Breast epithelium (tissue), 4 donors: ENCODE results near the gene MSX1. TPM values are rescaled to one million over a fixed set of nuclear protein-coding genes. Genes with fewer than 3 reads are reported as not detected.

Experiments
- DNase-seq, 2 donors: peaks; one replicate each; pipeline ENCODE4 v3.0.0-alpha.2; 2019; ENCODE audit warnings: low spot score in 2 of 2
- H3K27ac ChIP-seq, 2 donors: fragments of 200-600 bp; sonication (generic) in 1 of 2; one replicate each; pipeline ENCODE4 v1.5.1; 2016 to 2019; ENCODE audit warnings: mild to moderate bottlenecking in 1 of 2
- H3K27me3 ChIP-seq, 2 donors: fragments of 200-600 bp; sonication (generic) in 1 of 2; one replicate each; pipeline versions ENCODE4 v1.5.1 to v1.6.0; 2017 to 2019; ENCODE audit warnings: control low read depth in 1 of 2, mild to moderate bottlenecking in 1 of 2
- H3K36me3 ChIP-seq: fragments of 200-600 bp; one replicate; pipeline ENCODE4 v1.5.1; 2019
- H3K4me1 ChIP-seq, 2 donors: fragments of 200-600 bp; sonication (generic); one replicate each; pipeline ENCODE4 v1.5.1; 2016 to 2019; ENCODE audit warnings: control low read depth in 1 of 2
- H3K4me3 ChIP-seq, 3 donors: fragments of 200-600 bp; sonication (generic); 1 replicate in 2 of 3; 2 replicates in 1 of 3; pipeline ENCODE4 v1.5.1; 2016 to 2019; ENCODE audit warnings: mild to moderate bottlenecking in 3 of 3, moderate library complexity in 2 of 3
- H3K9me3 ChIP-seq, 2 donors: fragments of 200-600 bp; sonication (generic) in 1 of 2; one replicate each; pipeline ENCODE4 v1.5.1; 2016 to 2019; ENCODE audit warnings: control low read depth in 1 of 2
- POLR2A ChIP-seq: fragments of 450-650 bp; IDR thresholded peaks from one replicate; pipeline ENCODE4 v1.6.1; 2016; ENCODE audit warnings: antibody characterized with exemption, mild to moderate bottlenecking, moderate library complexity
- POLR2AphosphoS5 ChIP-seq, 3 donors: sonication (generic); formaldehyde crosslinking; IDR thresholded peaks; one replicate each; pipeline ENCODE4 v1.6.1; 2017; ENCODE audit warnings: antibody characterized with exemption in 3 of 3
- intact Hi-C: fragments of 100-400 bp; cut with DNase I; formaldehyde crosslinking; loops from one replicate; pipeline ENCODE4 v1.15.1; 2023; ENCODE audit warnings: low total_unique reads
- total RNA-seq, 3 donors: library from RNA; depleted of rRNA; stranded (reverse); fragments of >200 nt; gene quantifications; one replicate each; pipeline ENCODE4 v1.1.0, GENCODE V29; 2016
- TF ChIP-seq, protein P1 (sequence below), 3 donors: fragments of 450-650 bp; IDR thresholded peaks; one replicate each; pipeline ENCODE4 v1.5.1; 2016 to 2017; ENCODE audit warnings: antibody characterized with exemption in 3 of 3, mild to moderate bottlenecking in 3 of 3, moderate library complexity in 3 of 3

MSX1 gene
- total RNA-seq, 3 donors from 2014 or later, result 5.4 to 17.9 (median 8.5) TPM

- TF ChIP-seq POLR2AphosphoS5 (IDR thresholded peaks at IDR 0.05) (no peak), POLR2A (no peak)
- TF ChIP-seq, protein P1, sequence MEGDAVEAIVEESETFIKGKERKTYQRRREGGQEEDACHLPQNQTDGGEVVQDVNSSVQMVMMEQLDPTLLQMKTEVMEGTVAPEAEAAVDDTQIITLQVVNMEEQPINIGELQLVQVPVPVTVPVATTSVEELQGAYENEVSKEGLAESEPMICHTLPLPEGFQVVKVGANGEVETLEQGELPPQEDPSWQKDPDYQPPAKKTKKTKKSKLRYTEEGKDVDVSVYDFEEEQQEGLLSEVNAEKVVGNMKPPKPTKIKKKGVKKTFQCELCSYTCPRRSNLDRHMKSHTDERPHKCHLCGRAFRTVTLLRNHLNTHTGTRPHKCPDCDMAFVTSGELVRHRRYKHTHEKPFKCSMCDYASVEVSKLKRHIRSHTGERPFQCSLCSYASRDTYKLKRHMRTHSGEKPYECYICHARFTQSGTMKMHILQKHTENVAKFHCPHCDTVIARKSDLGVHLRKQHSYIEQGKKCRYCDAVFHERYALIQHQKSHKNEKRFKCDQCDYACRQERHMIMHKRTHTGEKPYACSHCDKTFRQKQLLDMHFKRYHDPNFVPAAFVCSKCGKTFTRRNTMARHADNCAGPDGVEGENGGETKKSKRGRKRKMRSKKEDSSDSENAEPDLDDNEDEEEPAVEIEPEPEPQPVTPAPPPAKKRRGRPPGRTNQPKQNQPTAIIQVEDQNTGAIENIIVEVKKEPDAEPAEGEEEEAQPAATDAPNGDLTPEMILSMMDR (IDR thresholded peaks at IDR 0.05), result no peak
- Histone ChIP-seq H3K27me3 (peaks cover 0 to 59% of the 10 kb centered on the region in 2 donors), H3K36me3 (no peaks in the 10 kb centered on the region), H3K4me3 (peak overlapping the region; percentile 69 to 92 (median 89)), H3K9me3 (no peaks in the 10 kb centered on the region), H3K4me1 (peaks cover 0 to 3% of the 10 kb centered on the region in 2 donors), H3K27ac (no peak overlapping the region)
- DNase-seq, result no peak
- intact Hi-C loops, result no loop called here
Measured at GRCh38 chr4:4861390-4862018, 2.0 kb downstream of the MSX1 start.

DNA sequence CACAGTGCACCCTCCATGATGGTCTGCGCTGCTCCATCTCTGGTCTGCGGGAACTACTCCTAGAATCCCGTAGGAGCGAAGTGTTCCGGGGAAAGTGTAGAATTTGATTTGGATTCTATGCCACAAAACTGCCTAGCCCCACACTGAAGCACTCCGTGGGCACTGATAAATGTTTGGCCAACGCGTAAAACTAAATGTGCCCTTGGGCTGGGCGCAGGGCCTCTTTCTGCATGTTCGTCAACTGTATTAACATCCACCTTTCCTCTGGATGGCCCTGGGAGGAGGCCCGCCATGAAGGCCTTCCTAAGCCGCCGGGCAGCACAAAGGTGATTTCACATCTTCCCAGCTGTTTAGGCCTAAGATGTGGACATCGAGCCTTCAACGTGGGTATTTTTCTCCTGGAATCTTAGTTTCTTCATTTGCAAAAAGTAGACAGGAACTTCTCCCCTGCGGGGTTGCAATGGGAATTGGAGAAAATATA, 2.6 kb downstream of the MSX1 start:
- peaks cover 0 to 59% of the 10 kb centered on the region in 2 donors for H3K27me3 ChIP-seq

GRCh38 chr4:4862665-4863482, 3.4 kb downstream of the MSX1 start:
- intact Hi-C loops, result no loop called here
- no peak for TF ChIP-seq POLR2AphosphoS5 (IDR thresholded peaks at IDR 0.05)
- no peak for TF ChIP-seq POLR2A
- TF ChIP-seq, protein P1 (IDR thresholded peaks at IDR 0.05), result no peak
- Histone ChIP-seq H3K27me3 (peaks cover 0 to 59% of the 10 kb centered on the region in 2 donors), H3K4me1 (peaks cover 0 to 9% of the 10 kb centered on the region in 2 donors), H3K27ac (no peak overlapping the region), H3K4me3 (no peak overlapping the region), H3K36me3 (no peaks in the 10 kb centered on the region), H3K9me3 (no peaks in the 10 kb centered on the region)
- no peak for DNase-seq

More for the DNA sequence above, 2.6 kb downstream of the MSX1 start:
- DNase-seq, result no peak
- Histone ChIP-seq H3K36me3 (no peaks in the 10 kb centered on the region), H3K9me3 (no peaks in the 10 kb centered on the region), H3K27ac (no peak overlapping the region), H3K4me1 (peaks cover 0 to 9% of the 10 kb centered on the region in 2 donors), H3K4me3 (no peak overlapping the region)
- TF ChIP-seq POLR2A, result no peak
- no peak for TF ChIP-seq POLR2AphosphoS5 (IDR thresholded peaks at IDR 0.05)
- TF ChIP-seq, protein P1 (IDR thresholded peaks at IDR 0.05), result no peak
- intact Hi-C loops, result no loop called here

DNA sequence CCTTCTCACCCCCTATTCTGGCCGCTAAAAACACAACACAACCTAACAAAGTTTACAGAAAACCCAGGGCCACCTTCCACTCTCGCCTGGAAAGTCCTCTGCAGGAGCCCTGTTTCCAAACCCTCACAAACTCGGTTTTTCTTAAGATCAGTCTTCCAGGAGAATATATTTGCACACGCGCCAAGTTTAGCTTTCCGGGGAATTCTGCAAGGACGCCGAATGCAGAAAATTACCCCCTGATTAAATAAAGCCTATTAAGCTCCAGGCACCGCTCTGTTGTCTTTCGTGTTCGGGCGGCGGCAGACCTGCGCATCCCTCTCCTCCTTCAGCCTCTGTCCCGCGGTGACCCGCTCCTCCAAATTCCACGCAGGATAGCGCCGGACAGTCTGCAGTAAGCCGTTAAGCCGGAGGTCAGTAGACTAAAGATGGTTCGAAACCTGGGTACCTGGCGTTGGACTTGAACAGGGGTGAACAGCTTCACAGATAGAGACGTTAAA, 5.0 kb downstream of the MSX1 start:
- intact Hi-C loops, result no loop called here
- no peak for TF ChIP-seq POLR2A
- TF ChIP-seq, protein P1 (IDR thresholded peaks at IDR 0.05), result no peak
- no peak for TF ChIP-seq POLR2AphosphoS5 (IDR thresholded peaks at IDR 0.05)
- no peak overlapping the region for H3K27ac ChIP-seq
- no peaks in the 10 kb centered on the region for H3K9me3 ChIP-seq
- DNase-seq, result no peak
- no peak overlapping the region for H3K4me3 ChIP-seq
- H3K36me3 ChIP-seq, result no peaks in the 10 kb centered on the region
- peaks cover 3 to 68% of the 10 kb centered on the region in 2 donors for H3K27me3 ChIP-seq
- H3K4me1 ChIP-seq, result peaks cover 0 to 9% of the 10 kb centered on the region in 2 donors
